DND-41 (cell line): ENCODE results near the gene SH3GL3.

ENCODE experiments used
- EZH2 ChIP-seq: IDR thresholded peaks from 3 replicates; pipeline ENCODE4 v1.6.1; 2012; ENCODE audit warnings: borderline replicate concordance, low read depth, mild to moderate bottlenecking, moderate library complexity, low read length, inconsistent platforms; ENCODE audit not compliant: severe bottlenecking
- TF ChIP-seq, protein P1 (sequence below): IDR thresholded peaks from 2 replicates; pipeline ENCODE4 v1.5.1; 2012; ENCODE audit warnings: borderline replicate concordance, low read length, moderate library complexity, mild to moderate bottlenecking; ENCODE audit not compliant: poor library complexity, severe bottlenecking; ENCODE audit errors: extremely low read depth

DNA sequence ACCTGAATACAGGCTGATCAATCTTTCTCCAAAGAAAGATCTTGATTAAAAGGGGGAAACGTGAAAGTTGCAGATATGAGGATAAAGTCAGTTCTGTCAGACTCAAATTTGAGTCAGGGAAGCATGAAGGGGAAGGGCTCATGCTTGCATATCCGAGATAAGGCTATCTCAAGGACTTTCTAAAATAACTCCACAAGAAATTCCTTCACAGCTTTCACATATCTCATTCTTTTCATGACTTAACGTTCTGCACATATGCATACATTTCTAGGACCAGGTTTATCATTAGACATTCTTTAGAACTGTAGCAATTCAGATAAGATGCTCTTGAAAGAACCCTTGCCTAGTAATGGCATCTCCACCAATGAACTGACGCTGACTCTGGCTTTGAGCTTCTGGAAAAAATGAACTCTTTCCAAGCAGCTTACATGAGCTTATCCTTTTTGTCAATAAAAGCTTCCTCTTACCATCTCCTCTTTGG is 15.9 kb downstream of the SH3GL3 start:
- TF ChIP-seq, protein P1, sequence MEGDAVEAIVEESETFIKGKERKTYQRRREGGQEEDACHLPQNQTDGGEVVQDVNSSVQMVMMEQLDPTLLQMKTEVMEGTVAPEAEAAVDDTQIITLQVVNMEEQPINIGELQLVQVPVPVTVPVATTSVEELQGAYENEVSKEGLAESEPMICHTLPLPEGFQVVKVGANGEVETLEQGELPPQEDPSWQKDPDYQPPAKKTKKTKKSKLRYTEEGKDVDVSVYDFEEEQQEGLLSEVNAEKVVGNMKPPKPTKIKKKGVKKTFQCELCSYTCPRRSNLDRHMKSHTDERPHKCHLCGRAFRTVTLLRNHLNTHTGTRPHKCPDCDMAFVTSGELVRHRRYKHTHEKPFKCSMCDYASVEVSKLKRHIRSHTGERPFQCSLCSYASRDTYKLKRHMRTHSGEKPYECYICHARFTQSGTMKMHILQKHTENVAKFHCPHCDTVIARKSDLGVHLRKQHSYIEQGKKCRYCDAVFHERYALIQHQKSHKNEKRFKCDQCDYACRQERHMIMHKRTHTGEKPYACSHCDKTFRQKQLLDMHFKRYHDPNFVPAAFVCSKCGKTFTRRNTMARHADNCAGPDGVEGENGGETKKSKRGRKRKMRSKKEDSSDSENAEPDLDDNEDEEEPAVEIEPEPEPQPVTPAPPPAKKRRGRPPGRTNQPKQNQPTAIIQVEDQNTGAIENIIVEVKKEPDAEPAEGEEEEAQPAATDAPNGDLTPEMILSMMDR: no peak
- no peak for TF ChIP-seq EZH2
